K562 (cell line): Measurements from ENCODE around the gene DNMT3L. TPM values are rescaled to one million over a fixed set of nuclear protein-coding genes. Genes with fewer than 3 reads are reported as not detected.

Experiments used
- ATAC-seq: fragments of 200-7000 bp; cut with Tn5 transposase; 3 replicates; pipeline ENCODE4 v1.9.1; 2020; ENCODE audit warnings: moderate library complexity
- BruUV-seq: library from RNA; stranded (reverse); fragments of 400-500 nt; replicated peaks from 2 replicates; lab custom pipeline; 2021; lab: Mats Ljungman, UMichigan
- CTCF ChIA-PET: fragments of 300-600 bp; formaldehyde crosslinking; extraction: SDS; loops from one replicate; lab custom pipeline; 2021; ENCODE audit warnings: low intra/inter-chr PET ratio; lab: Yijun Ruan, JAX
- POLR2A ChIA-PET: fragments of 300-600, 350-650 bp; sonication (Branson Sonifier 250); formaldehyde crosslinking; extraction: SDS; loops from one replicate; lab custom pipeline; 2021; ENCODE audit warnings: antibody characterized with exemption, inconsistent platforms; lab: Yijun Ruan, JAX
- DNase-seq, 4 experiments: peaks; one replicate each; pipeline versions ENCODE4 v3.0.0 to v3.0.0-alpha.2; 2011 to 2018; ENCODE audit warnings: low spot score in 3 of 4, mixed read lengths in 3 of 4; ENCODE audit errors: extremely low read depth in 1 of 4
- FAIRE-seq: peaks from 2 replicates; lab custom pipeline; 2011; peaks lifted over from hg19 to GRCh38; lab: Jason Lieb, UNC
- H2AFZ ChIP-seq: 2 replicates; pipeline ENCODE4 v1.6.0; 2011; ENCODE audit warnings: low read depth, low read length, control low read depth, inconsistent platforms
- H3K27ac ChIP-seq: fragments of 200-600 bp; 3 replicates; pipeline ENCODE4 v1.8.0; 2011; ENCODE audit warnings: low read depth, mild to moderate bottlenecking, control low read depth, inconsistent platforms, low read length, moderate library complexity, mixed read lengths; ENCODE audit errors: extremely low read depth
- H3K27me3 ChIP-seq, 2 experiments: fragments of 300-600 bp in 1 of 2; 2 replicates in 1 of 2; 3 replicates in 1 of 2; pipeline versions ENCODE4 v1.6.0 to v1.8.0; 2011; ENCODE audit warnings: inconsistent platforms in 2 of 2, low read length in 2 of 2, mild to moderate bottlenecking in 1 of 2, mixed read lengths in 1 of 2, moderate library complexity in 1 of 2; ENCODE audit not compliant: control insufficient read depth in 2 of 2, insufficient read depth in 2 of 2
- H3K36me3 ChIP-seq: fragments of 300-600 bp; 3 replicates; pipeline ENCODE4 v1.8.0; 2011; ENCODE audit warnings: mild to moderate bottlenecking, low read length, inconsistent platforms; ENCODE audit not compliant: control insufficient read depth, insufficient read depth
- H3K4me1 ChIP-seq, 2 experiments: fragments of 200-600 bp in 1 of 2; replicated peaks in 1 of 2; 2 replicates in 1 of 2; 3 replicates in 1 of 2; pipeline versions ENCODE4 v1.5.1 to v1.8.0; 2011; ENCODE audit warnings: inconsistent platforms in 2 of 2, low read length in 2 of 2, mild to moderate bottlenecking in 1 of 2, mixed read lengths in 1 of 2, moderate library complexity in 1 of 2; ENCODE audit not compliant: control insufficient read depth in 2 of 2, insufficient read depth in 2 of 2
- H3K4me2 ChIP-seq: 2 replicates; pipeline ENCODE4 v1.6.1; 2011; ENCODE audit warnings: low read length, control low read depth, inconsistent platforms, mixed read lengths; ENCODE audit not compliant: insufficient read depth
- H3K4me3 ChIP-seq: fragments of 200-600 bp; sonication (generic), shearing (Covaris generic); 2 replicates; pipeline ENCODE4 v1.5.1; 2016; ENCODE audit warnings: control low read depth, inconsistent platforms
- H3K79me2 ChIP-seq: fragments of 200-600 bp; 3 replicates; pipeline ENCODE4 v1.8.0; 2011; ENCODE audit warnings: low read length, inconsistent platforms; ENCODE audit not compliant: control insufficient read depth, insufficient read depth
- H3K9ac ChIP-seq, 2 experiments: 2 replicates each; pipeline versions ENCODE4 v1.6.0 to v1.6.1; 2011; ENCODE audit warnings: low read depth in 2 of 2, low read length in 2 of 2, control low read depth in 1 of 2, inconsistent platforms in 1 of 2, mild to moderate bottlenecking in 1 of 2, mixed read lengths in 1 of 2; ENCODE audit not compliant: insufficient read depth in 1 of 2
- H3K9me1 ChIP-seq: one replicate; pipeline ENCODE4 v1.6.0; 2011; ENCODE audit warnings: inconsistent platforms, mild to moderate bottlenecking, low read length, moderate library complexity; ENCODE audit not compliant: control insufficient read depth, insufficient read depth
- H3K9me3 ChIP-seq: replicated peaks from 2 replicates; pipeline ENCODE4 v1.5.1; 2011; ENCODE audit warnings: low read depth, low read length, inconsistent platforms; ENCODE audit not compliant: control insufficient read depth, insufficient read depth
- H4K20me1 ChIP-seq: replicated peaks from 2 replicates; pipeline ENCODE4 v1.6.1; 2011; ENCODE audit warnings: low read length, inconsistent platforms, mixed read lengths; ENCODE audit not compliant: control insufficient read depth, insufficient read depth
- C11orf30 ChIP-seq: fragments of 450-650 bp; IDR thresholded peaks from 2 replicates; pipeline ENCODE4 v1.6.1; 2016; ENCODE audit warnings: low read depth, mild to moderate bottlenecking
- EGR1 ChIP-seq: fragments of 450-650 bp; conservative IDR thresholded peaks from 2 replicates; pipeline ENCODE4 v1.6.1; 2017; ENCODE audit warnings: mild to moderate bottlenecking
- FIP1L1 ChIP-seq: fragments of 200-400 bp; formaldehyde crosslinking; IDR thresholded peaks from 2 replicates; pipeline ENCODE4 v1.6.1; 2018; ENCODE audit warnings: mild to moderate bottlenecking, low read depth, low read length; ENCODE audit not compliant: poor library complexity, severe bottlenecking
- JUND ChIP-seq, 2 experiments: IDR thresholded peaks; 2 replicates in 1 of 2; 3 replicates in 1 of 2; pipeline ENCODE4 v1.6.1; 2011; ENCODE audit warnings: borderline replicate concordance in 2 of 2, low read depth in 2 of 2, low read length in 2 of 2, improper control_type of control experiment in 1 of 2, missing biosample characterization in 1 of 2, missing genetic modification characterization in 1 of 2, missing genetic modification reagents in 1 of 2
- SNRNP70 ChIP-seq: fragments of 200-400 bp; formaldehyde crosslinking; optimal IDR thresholded peaks from 2 replicates; pipeline ENCODE3; 2017; ENCODE audit warnings: low read depth, low read length
- WGBS: fragments of 100-300 bp; shearing (Covaris generic); methylation state at CpG from one replicate; pipeline ENCODE4 v1.1.6; 2016; ENCODE audit warnings: low coverage, mixed read lengths; ENCODE audit not compliant: insufficient coverage; ENCODE audit errors: missing lambda C conversion rate; 5-methylcytosine and 5-hydroxymethylcytosine counted together
- in situ Hi-C: fragments of 300-500 bp; cut with MboI; formaldehyde crosslinking; loops from 4 replicates; pipeline ENCODE4 v1.15.0; 2018; ENCODE audit warnings: inconsistent platforms, mixed read lengths
- intact Hi-C: fragments of 100-400 bp; cut with micrococcal nuclease; formaldehyde crosslinking; loops from 2 replicates; pipeline ENCODE4 v1.14.2; 2022
- polyA plus RNA-seq, 8 experiments: library from polyadenylated mRNA; depleted of rRNA in 4 of 8; stranded (reverse) in 5 of 8; unstranded in 3 of 8; fragments of >200 nt; fragmentation: Nextera tagmentation in 2 of 8; fragmentation: Illumina TruSeq in 1 of 8; extraction: Ambion mirVana in 2 of 8; extraction: Trizol in 1 of 8; gene quantifications; 2 replicates each; pipeline versions ENCODE4 v1.2.1 to v1.2.3, GENCODE V29; 2011 to 2014; ENCODE audit warnings: inconsistent platforms in 1 of 8, missing spikeins in 1 of 8
- total RNA-seq, 7 experiments: library from RNA; depleted of rRNA in 6 of 7; stranded (reverse); fragments of >200 nt in 6 of 7; fragmentation: Illumina TruSeq in 2 of 7; extraction: Trizol in 2 of 7; gene quantifications; 2 replicates each; pipeline versions ENCODE4 v1.2.1 to v1.2.3, GENCODE V29; 2011 to 2021; ENCODE audit warnings: low replicate concordance in 1 of 7
- TF ChIP-seq, protein P1 (sequence below): fragments of 250-450 bp; sonication (Bioruptor Pico); IDR thresholded peaks from 2 replicates; pipeline ENCODE4 v1.4.0; 2020; ENCODE audit warnings: mild to moderate bottlenecking, moderate library complexity, borderline replicate concordance

The DNMT3L gene
- total and polyA plus RNA-seq, 9 of the 15 experiments (the other 6 are each of a cell fraction or from before 2014, with no cell fraction given), result 0.08 TPM; not detected in 8

DNA sequence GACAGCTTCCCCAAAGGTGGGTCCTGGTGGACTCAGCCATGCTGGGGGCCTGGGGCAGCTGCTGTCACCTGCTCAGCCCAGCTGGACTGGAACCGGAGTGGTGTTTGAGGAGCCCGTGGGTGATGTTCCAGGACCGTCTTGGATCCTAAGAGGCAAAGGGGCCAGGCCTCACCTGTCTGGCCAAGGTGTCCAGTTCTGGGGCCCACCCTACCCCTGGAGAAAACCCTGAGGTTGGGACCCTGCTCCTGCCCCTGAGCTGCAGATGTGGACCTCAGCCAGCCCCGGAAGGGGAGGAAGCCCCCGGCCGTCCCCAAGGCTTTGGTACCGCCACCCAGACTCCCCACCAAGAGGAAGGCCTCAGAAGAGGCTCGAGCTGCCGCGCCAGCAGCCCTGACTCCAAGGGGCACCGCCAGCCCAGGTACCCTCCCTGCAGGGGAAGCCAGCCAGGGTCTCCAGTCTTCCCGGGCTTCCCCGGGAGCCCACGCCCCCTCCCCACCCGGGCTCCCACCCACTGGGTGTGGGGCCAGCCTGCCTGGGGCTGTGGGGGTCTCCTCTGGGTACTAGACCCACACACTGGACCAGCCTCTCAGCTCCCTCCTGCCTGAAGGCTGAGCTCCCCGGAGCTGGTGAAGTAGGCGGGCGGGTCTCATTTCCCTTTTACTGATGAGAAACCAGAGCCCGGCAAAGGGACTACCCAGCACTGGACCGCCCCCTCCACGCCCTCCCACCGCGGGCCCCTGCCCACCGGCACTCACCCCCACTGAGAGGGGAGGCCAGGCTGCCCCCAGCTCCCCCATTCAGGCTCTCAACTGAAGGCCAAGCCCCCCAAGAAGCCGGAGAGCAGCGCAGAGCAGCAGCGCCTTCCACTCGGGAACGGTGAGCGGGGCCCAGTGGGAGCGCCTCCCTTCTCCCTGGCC is 25.3 kb upstream of the DNMT3L start (continued):
- TF ChIP-seq, protein P1, sequence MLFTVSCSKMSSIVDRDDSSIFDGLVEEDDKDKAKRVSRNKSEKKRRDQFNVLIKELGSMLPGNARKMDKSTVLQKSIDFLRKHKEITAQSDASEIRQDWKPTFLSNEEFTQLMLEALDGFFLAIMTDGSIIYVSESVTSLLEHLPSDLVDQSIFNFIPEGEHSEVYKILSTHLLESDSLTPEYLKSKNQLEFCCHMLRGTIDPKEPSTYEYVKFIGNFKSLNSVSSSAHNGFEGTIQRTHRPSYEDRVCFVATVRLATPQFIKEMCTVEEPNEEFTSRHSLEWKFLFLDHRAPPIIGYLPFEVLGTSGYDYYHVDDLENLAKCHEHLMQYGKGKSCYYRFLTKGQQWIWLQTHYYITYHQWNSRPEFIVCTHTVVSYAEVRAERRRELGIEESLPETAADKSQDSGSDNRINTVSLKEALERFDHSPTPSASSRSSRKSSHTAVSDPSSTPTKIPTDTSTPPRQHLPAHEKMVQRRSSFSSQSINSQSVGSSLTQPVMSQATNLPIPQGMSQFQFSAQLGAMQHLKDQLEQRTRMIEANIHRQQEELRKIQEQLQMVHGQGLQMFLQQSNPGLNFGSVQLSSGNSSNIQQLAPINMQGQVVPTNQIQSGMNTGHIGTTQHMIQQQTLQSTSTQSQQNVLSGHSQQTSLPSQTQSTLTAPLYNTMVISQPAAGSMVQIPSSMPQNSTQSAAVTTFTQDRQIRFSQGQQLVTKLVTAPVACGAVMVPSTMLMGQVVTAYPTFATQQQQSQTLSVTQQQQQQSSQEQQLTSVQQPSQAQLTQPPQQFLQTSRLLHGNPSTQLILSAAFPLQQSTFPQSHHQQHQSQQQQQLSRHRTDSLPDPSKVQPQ (CRISPR knock-in tag), result no peak
- TF ChIP-seq JUND (IDR thresholded peaks at IDR 0.05; ENCODE audit: borderline replicate concordance, low read depth, low read length) (no peak), JUND (tag; IDR thresholded peaks at IDR 0.05; ENCODE audit: borderline replicate concordance, low read depth, low read length) (no peak), C11orf30 (no peak)

GRCh38 chr21:44286086-44286715 is 24.5 kb upstream of the DNMT3L start:
- no peaks in the 10 kb centered on the region for H3K79me2 ChIP-seq
- POLR2A ChIA-PET, result interaction anchor here (1.2 to 1.6 kb wide), 2 partner anchors 10 to 11 kb away, joined by 3 to 5 read pairs; no protein-coding TSS in a partner anchor

More at GRCh38 chr21:44286086-44286715, 24.5 kb upstream of the DNMT3L start:
- H3K36me3 ChIP-seq, result no peaks in the 10 kb centered on the region
- DNase-seq, result no peak
- no peak overlapping the region for H3K4me3 ChIP-seq
- FAIRE-seq, result no peak
- no TSS peak for BruUV-seq
- CTCF ChIA-PET, result no interaction called here
- no peak for ATAC-seq
- TF ChIP-seq SNRNP70 (no peak), FIP1L1 (no peak), EGR1 (no peak)
- H4K20me1 ChIP-seq, result peaks cover 24% of the 10 kb centered on the region
- no peak overlapping the region for H2AFZ ChIP-seq
- H3K9me1 ChIP-seq, result no peaks in the 10 kb centered on the region
- peaks cover 32 to 86% of the 10 kb centered on the region in 2 experiments; a peak in 4 of 5 replicates for H3K27me3 ChIP-seq
- no peak overlapping the region for H3K9ac ChIP-seq
- 9% methylated on average over 16 of the region's 21 CpGs for WGBS
- H3K9me3 ChIP-seq, result no peaks in the 10 kb centered on the region
- in situ Hi-C loops (loop anchor here (25.0 kb wide), 1 partner anchor 124 kb away; no protein-coding TSS in a partner anchor), intact Hi-C loops (no loop called here)
- H3K4me1 ChIP-seq, result peaks cover 0 to 45% of the 10 kb centered on the region in 2 experiments; a peak in 2 of 5 replicates
- H3K4me2 ChIP-seq, result no peak overlapping the region
- H3K27ac ChIP-seq, result no peak overlapping the region
